ENCODE results near the gene MTMR2. TPM values are rescaled to one million over a fixed set of nuclear protein-coding genes. Genes with fewer than 3 reads are reported as not detected.

Gene MTMR2
- total RNA-seq, 4 donors from 2014 or later: 10.8 to 29.5 (median 21.5) TPM

DNA sequence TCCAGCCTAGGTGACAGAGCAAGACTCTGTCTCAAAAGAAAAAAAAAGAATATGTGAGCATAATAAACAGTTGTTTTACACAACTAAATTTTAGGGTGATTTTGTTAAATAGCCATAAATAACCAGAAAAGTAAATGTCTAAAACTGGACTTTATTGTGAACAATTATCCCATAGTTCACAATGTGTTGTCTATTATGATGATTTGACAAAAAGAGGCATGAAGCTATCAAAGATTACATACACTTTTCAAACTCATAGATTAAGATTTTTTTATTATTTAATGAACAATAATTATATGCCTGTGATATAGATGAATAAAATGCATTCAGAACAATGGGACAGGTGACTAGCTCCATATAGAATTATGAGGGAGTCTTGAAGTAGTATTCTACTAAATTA, 27.0 kb upstream of the MTMR2 start:
- no peak for DNase-seq
- H3K27ac ChIP-seq: no peak overlapping the region
- intact Hi-C loops (cut with DNase I): no loop called here
- TF ChIP-seq, protein P1, sequence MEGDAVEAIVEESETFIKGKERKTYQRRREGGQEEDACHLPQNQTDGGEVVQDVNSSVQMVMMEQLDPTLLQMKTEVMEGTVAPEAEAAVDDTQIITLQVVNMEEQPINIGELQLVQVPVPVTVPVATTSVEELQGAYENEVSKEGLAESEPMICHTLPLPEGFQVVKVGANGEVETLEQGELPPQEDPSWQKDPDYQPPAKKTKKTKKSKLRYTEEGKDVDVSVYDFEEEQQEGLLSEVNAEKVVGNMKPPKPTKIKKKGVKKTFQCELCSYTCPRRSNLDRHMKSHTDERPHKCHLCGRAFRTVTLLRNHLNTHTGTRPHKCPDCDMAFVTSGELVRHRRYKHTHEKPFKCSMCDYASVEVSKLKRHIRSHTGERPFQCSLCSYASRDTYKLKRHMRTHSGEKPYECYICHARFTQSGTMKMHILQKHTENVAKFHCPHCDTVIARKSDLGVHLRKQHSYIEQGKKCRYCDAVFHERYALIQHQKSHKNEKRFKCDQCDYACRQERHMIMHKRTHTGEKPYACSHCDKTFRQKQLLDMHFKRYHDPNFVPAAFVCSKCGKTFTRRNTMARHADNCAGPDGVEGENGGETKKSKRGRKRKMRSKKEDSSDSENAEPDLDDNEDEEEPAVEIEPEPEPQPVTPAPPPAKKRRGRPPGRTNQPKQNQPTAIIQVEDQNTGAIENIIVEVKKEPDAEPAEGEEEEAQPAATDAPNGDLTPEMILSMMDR (IDR thresholded peaks at IDR 0.05): no peak
- no peak for TF ChIP-seq POLR2A (IDR thresholded peaks at IDR 0.05)
- no peaks in the 10 kb centered on the region for H3K27me3 ChIP-seq
- H3K9me3 ChIP-seq: no peaks in the 10 kb centered on the region
- no peaks in the 10 kb centered on the region for H3K36me3 ChIP-seq
- no peaks in the 10 kb centered on the region for H3K4me1 ChIP-seq
- H3K4me3 ChIP-seq: no peak overlapping the region

DNA sequence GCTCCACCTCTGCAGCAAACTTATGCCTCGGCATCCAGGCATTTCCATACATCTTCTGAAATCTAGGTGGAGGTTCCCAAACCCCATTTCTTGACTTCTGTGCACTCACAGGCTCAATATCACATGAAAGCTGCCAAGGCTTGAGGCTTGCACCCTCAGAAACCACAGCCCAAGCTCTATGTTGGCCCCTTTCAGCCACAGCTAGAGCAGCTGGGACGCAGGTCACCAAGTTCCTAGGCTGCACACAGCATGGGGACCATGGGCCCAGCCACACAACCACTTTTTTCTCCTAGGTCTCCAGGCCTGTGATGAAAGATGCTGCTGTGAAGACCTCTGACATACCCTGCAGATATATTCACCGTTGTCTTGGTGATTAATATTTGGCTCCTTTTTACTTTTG, 24.7 kb upstream of the MTMR2 start:
- intact Hi-C loops (cut with DNase I): no loop called here
- WGBS, 2 donors: 82 to 92% methylated on average over 3 of the region's 3 CpGs
- no peak overlapping the region for H3K27ac ChIP-seq
- TF ChIP-seq POLR2A (IDR thresholded peaks at IDR 0.05): no peak
- TF ChIP-seq, protein P1 (IDR thresholded peaks at IDR 0.05): no peak
- peaks cover 0 to 8% (median 7%) of the 10 kb centered on the region in 3 donors for H3K9me3 ChIP-seq
- DNase-seq: no peak
- no peaks in the 10 kb centered on the region for H3K36me3 ChIP-seq
- H3K4me1 ChIP-seq: no peaks in the 10 kb centered on the region
- no peaks in the 10 kb centered on the region for H3K27me3 ChIP-seq
- H3K4me3 ChIP-seq: no peak overlapping the region

DNA sequence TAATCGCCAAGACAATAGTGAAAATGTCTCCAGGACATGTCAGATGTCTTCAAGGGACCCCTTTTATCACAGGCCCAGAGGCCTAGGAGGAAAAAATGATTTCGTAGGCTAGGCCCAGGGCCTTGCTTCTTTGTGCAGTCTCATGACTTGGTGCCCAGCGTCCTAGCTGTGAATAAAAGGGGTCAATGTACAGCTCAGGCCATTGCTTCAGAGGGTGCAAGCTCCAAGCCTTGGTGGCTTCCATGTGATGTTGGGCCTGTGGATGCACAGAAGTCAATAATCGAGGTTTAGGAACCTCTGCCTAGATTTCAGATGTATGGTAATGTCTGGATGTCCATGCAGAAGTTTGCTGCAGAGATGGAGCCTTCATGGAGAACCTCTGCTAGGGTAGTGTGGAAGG, 20.7 kb upstream of the MTMR2 start:
- H3K4me3 ChIP-seq: no peak overlapping the region
- DNase-seq: no peak
- no peak for TF ChIP-seq POLR2A (IDR thresholded peaks at IDR 0.05)
- TF ChIP-seq, protein P1 (IDR thresholded peaks at IDR 0.05): no peak
- peaks cover 0 to 8% (median 7%) of the 10 kb centered on the region in 3 donors for H3K9me3 ChIP-seq
- intact Hi-C loops (cut with DNase I): no loop called here
- H3K27ac ChIP-seq: no peak overlapping the region
- no peaks in the 10 kb centered on the region for H3K4me1 ChIP-seq
- 81 to 82% methylated on average over 3 to 4 of the region's 4 CpGs for WGBS, 2 donors
- H3K27me3 ChIP-seq: no peaks in the 10 kb centered on the region
- no peaks in the 10 kb centered on the region for H3K36me3 ChIP-seq

DNA sequence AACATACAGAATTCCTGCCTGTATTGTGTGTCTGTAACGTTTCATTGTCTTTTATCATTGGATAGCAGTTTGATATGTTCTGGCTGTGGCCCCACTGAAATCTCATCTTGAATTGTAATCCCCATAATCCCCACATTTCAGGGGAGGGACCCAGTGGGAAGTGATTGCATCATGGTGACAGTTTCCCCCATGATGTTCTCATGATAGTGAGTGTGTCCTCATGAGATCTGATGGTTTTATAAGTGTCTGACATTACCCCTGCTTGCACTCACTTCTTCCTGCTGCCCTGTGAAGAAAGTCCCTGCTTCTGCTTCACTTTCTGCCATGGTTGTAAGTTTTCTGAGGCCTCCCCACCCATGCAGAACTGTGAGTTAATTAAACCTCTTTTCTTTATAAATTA, 19.6 kb upstream of the MTMR2 start:
- H3K4me1 ChIP-seq: no peaks in the 10 kb centered on the region
- no peak overlapping the region for H3K27ac ChIP-seq
- no peak overlapping the region for H3K4me3 ChIP-seq
- peaks cover 0 to 8% (median 7%) of the 10 kb centered on the region in 3 donors for H3K9me3 ChIP-seq
- intact Hi-C loops (cut with DNase I): no loop called here
- no peak for DNase-seq
- no peaks in the 10 kb centered on the region for H3K36me3 ChIP-seq
- no peaks in the 10 kb centered on the region for H3K27me3 ChIP-seq
- WGBS, 2 donors: 69 to 74% methylated on average over 1 of the region's 1 CpG
- no peak for TF ChIP-seq POLR2A (IDR thresholded peaks at IDR 0.05)
- TF ChIP-seq, protein P1 (IDR thresholded peaks at IDR 0.05): no peak

DNA sequence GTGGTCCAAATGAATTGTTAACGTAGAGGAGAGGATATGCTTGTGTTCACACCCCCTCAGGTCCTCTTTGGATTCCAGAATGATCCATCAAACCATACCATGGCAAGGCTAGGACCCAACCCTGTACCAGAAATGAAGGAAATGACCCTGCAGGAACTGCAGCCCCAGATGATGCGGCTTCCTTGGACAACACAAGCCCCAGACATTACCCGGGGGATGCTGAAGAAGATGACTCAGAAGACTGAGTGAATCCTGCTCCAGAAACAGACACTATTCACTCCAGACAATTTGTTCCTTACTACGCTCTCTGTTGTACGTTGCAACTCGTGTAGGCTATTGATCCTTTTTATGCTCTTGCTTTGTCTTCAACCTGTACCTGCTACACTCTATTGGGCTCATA, 15.2 kb upstream of the MTMR2 start:
- no peak overlapping the region for H3K4me3 ChIP-seq
- 75 to 92% methylated on average over 6 of the region's 6 CpGs for WGBS, 2 donors
- peaks cover 0 to 3% (median 0%) of the 10 kb centered on the region in 3 donors for H3K9me3 ChIP-seq
- H3K27me3 ChIP-seq: no peaks in the 10 kb centered on the region
- intact Hi-C loops (cut with DNase I): no loop called here
- TF ChIP-seq POLR2A (IDR thresholded peaks at IDR 0.05): no peak
- TF ChIP-seq, protein P1 (IDR thresholded peaks at IDR 0.05): no peak
- DNase-seq: no peak
- H3K4me1 ChIP-seq: no peaks in the 10 kb centered on the region
- H3K36me3 ChIP-seq: no peaks in the 10 kb centered on the region
- no peak overlapping the region for H3K27ac ChIP-seq
